Activated CD8-positive, alpha-beta memory T cell treated with anti-CD3 and anti-CD28 coated beads for 1 hour (primary cell): ENCODE measurements around the gene CNOT1.

ENCODE experiments used
- DNase-seq, 2 donors: peaks; one replicate each; pipeline ENCODE4 v3.0.0-alpha.2; 2020; ENCODE audit warnings: low read depth in 1 of 2; ENCODE audit errors: extremely low read depth in 1 of 2

The CNOT1 gene

DNA sequence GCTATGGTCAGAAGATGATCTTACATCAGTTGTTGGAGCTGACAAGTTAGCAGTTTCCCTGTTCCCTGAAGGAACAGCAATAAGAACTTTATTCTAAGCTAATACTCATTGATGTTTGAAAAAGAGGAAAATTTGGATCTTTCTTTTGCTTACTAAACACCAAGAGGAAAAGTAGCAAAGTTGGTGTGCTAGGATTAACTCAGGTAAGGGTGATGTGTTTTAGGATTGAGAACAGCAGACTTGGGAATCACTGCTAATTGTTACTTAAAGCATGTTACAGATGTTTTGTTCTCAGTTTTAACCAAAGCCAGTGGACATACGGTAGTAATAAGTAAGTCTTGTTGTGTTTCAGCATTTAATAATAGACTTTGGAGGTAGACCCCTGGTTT is 110.7 kb downstream of the CNOT1 start:
- no peak for DNase-seq

DNA sequence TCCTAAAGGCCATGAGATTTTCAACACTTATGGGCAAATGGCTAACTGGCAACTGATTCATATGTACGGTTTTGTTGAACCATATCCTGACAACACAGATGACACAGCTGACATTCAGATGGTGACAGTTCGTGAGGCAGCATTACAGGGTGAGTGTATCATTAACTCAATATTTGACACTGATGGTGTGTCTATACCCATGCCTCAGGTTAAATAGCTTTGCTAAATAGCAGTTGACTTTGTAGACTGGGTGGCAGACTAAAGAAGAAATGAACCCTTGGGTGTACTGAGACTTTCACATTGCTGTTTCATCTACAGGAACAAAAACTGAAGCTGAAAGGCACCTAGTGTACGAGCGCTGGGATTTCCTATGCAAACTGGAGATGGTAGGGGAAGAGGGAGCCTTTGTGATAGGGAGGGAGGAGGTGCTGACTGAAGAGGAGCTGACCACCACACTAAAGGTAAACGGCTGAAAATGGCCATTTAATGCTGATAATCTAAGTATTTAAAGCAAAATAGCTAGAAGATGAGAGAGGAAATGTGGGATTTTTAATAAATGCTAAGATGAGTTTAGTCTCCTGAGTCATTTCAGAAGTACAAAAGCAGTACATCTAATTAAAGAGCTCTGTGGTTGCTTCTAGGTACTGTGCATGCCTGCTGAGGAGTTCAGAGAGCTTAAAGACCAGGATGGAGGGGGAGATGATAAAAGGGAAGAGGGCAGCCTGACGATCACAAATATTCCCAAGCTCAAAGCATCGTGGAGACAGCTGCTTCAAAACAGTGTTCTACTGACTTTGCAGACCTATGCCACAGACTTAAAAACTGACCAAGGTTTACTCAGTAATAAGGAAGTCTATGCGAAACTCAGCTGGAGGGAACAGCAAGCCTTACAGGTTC is 111.3 kb downstream of the CNOT1 start:
- DNase-seq: no peak

GRCh38 chr16:58516768-58517107 is 112.9 kb downstream of the CNOT1 start:
- no peak for DNase-seq

GRCh38 chr16:58515871-58516767 is 113.5 kb downstream of the CNOT1 start:
- DNase-seq: no peak

DNA sequence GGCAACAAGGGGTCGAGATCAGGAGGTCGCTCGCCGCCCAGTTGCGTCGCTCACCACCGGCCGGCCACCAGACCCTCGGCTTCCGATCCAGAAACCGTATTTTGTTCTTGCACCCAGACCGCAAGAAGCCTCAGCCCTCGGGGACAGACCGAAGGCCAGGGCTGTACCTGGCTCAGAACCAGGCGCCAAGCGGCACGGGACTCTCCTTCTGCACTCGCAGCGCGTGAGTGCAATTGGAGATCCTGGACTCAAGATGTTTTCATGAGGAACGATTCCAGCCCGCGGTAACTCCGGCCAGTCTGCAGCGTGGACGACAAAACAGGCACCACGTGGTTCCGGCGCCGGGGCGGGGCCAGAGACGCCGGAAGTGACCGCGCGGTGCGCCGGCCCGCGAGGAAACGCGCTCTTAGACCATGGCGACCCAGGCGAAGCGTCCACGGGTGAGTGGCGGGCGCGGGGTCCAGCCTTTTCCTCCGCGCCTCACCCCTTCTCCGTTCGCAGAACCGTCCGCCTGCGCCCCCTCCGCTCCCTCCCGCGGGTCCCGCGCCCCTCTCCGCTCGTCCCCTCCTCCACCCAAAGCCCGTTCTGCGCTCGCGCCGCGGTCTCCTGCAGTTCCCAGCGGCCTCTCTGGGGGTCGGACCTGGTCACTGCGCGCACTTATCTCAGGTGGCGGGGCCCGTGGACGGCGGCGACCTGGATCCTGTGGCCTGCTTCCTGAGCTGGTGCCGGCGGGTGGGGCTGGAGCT is 114.3 kb downstream of the CNOT1 start, which contains the start of gene SETD6:
Gene SETD6, plus strand, starts transcription at position 393 of the 746 bp plus-strand sequence. Its CDS starts 21 bp downstream, at position 414.
- peak in 1 of 2 donors; percentile 54 for DNase-seq

GRCh38 chr16:58513874-58514273 is 115.8 kb downstream of the CNOT1 start:
- no peak for DNase-seq

DNA sequence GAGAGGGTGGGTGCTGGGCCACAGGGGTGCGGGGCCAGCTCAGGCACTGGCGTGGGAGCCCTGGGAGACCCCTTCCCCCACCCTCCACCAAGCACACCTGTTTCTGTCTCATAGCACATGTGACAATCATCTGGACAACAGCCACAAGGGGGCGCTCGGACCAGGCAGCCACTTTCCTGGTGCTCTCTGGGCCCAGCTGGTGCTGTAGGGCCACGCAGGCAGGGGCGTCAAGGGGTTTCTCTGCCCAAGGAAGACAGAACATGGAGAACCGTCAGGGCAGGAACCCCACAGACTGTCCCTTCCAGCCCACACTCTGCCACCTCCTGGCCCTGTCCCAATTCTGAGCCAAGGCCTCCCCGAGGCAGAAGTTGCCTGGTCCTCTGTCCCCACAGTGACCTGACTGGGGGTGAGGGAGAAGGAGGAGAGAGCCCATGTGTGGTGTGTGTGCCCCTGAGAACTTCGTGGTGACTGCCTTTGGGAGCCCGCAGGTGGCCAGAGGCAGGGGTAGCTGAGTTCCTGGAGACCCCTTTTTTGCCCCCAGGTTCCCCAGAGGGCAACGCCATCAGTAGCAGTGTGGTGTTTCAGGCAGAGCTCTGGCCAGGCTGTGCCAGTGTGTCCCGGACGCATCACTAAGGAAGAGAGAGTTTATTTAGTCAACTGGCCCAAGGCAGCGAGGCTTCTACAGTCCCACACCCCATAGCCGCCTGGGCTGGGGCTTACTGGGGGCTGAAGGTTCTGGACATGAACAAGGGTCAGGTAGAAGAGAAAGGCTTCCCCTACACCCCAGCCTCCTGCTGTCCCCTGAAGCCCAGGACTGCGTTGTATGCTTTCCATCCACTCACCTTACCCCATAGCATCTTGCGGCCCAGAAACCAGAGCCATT is 117.5 kb downstream of the CNOT1 start:
- peak; percentile 50 to 81 for DNase-seq

GRCh38 chr16:58510776-58511628 is 118.6 kb downstream of the CNOT1 start:
- DNase-seq: no peak

DNA sequence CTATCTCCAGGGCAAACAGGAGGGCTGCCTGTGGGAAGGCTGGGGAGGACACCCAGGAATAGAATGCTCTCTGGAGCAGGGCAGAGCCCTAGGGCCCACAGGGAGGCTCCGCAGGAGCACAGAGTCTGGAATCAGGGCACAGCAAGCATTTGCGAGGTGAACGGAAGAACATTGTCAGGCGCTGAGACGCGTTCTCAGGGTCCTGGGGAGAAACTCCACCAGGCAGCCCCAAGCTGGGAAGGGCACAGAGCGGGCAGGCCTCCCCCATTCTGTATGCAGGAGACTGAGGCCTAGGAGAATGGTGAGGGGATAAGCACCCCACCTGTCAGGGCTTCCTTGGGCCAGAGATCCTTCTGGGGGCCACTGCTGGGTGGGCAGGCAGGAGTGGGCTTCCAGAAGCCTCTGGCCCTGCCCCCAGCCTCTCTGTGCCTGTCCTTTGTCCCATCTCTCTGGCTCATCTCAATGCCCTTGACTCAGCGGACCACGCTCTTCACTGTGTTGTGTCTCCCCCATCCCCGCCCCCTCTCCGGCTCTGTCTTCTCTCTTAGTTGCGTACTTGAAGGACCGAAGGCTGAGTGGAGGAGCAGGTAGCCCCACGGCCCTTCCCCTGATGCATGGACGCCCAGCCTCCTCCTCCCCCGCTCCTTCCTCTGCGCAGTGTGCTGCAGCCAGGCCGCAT is 119.4 kb downstream of the CNOT1 start:
- DNase-seq: no peak

GRCh38 chr16:58509256-58510096 is 120.2 kb downstream of the CNOT1 start:
- no peak for DNase-seq

DNA sequence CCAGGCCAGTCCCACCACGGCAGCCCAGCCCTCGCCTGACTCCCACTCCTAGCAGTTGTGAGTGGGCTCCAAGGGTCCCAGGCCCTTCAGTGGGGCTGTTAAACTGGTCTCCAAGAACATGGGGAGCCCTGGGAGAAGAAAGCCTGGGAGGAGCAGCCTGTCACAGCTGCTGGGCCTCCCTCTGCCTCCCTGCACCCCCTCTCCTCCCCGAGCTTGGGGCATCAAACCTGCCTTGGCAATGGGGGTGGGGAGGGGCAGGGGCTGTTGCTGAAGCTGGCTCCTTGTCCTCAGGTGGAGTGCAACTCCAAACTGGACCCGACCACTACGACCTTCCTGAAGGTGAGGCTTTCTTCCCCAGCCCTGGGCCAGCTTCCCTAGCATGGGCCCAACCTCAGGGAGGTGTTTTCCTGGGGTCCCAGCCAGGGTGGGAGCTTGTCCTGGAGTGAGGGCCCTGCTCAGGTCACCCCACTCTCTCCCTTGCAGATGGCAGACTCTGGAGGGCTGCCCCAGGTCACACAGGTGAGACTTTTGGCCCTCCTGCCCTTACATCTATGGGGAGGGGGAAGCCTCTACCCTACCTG is 120.9 kb downstream of the CNOT1 start:
- DNase-seq: no peak

DNA sequence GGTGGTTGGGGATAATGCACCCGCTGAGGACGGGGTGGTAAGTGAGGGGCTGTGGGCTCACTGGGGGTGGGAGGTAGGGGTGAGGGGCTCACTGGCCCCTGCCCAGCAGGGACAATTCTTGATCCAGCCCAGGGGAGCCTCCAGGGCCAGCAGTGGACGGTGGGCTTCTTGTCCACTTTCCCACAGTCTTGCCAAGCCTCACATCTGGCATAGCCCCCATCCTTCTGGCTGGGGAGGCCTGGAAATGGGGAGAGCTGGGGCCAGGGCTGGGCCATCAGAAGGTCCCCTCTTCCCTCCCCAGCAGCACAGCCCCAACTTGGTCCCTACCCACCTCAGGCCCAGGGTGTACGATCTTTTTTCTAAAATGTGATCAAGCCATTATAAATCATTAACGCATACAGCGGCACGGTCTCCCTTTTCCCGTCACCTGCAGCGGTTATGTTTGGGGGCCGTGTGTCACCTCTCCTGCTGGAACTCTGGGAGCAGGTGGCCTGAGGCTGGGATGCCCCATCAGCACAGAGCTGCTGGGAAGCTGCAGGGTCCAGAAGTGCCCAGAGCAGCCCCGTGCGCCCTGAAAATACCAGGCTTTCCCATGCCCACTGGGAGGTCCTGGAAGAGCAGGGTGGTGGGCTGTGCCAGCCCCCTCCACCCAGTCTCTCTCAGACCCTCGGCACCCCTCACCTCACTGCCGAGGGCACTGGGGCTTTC is 121.5 kb downstream of the CNOT1 start:
- DNase-seq: no peak

DNA sequence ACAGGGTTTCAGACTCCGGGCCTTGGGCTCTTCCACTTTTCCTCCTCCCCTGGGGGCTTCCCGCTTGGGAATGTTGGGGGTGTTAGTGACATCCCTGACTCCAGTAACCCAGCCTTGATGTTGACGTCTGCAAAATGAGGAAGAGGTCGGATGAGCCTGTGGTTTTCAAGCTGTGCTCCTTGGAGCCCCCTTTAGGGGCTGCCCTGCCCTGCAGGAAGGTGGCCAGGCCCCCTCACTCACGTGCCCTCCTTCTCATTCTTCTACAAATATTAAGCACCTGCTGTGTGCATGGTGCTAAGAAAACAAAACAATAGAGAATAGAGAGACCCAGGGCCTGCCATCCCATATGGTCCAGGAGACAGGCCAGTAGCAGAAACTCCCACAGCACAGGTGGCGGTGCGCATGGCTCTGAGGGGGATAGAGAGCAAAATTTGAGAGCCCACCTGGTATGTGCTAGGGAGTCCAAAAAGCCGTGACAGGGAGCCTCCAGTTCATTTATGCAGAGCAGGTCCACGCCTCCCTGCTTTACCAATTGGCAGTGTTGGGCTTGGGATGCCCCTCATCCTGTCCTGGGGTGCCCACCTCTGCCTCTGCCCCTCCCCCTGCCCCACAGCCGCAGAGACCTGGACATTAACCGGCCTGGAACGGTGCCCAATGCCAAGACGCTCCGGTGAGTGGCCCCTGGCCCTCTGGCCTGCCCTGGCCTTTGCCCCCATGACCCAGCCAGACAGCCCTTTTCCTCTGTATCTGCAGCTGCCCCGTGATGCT is 122.2 kb downstream of the CNOT1 start:
- no peak for DNase-seq

DNA sequence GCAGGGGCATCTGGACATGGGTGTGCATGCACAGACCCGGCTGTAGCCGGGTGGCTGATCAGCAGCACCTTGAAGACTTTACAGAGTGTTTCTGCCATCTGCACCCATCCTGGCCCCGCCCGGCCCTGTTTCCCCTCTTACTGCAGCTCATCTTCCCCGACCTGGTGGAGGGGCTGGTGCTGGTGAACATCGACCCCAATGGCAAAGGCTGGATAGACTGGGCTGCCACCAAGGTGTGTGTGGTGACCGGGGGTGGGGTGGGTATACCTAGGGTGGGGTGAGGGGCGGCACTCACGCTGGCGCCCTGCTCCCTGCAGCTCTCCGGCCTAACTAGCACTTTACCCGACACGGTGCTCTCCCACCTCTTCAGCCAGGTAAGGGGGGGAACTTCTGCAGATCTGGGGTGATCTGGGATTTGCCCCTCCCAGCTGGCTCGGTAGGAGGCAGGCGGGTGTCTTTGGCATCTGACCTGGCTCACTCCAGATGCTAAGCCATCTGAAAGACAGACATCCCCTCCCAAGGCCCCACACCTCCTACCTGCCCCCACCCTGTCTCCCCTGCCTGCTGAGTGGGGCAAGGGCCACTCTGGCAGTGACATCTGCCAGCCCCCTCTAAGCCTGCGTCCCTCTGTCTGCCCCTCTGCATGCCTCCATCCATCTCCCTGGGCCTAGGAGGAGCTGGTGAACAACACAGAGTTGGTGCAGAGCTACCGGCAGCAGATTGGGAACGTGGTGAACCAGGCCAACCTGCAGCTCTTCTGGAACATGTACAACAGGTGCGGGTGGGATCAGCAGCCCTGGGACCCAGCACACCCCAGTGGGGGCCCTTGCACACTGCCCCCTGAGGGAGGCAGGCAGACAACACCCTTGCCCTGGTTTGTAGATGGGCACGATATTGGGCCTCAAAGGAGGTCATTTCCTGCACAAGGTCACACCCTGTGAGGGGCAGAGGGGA is 123.1 kb downstream of the CNOT1 start:
- DNase-seq: no peak
